Measurements from ENCODE around the gene NPHP1.
"Not testable (repeated sequence)": the region's sequence is repeated elsewhere in the genome, so short reads cannot be mapped to it uniquely, and the experiment has no call there.

The NPHP1 gene

DNA sequence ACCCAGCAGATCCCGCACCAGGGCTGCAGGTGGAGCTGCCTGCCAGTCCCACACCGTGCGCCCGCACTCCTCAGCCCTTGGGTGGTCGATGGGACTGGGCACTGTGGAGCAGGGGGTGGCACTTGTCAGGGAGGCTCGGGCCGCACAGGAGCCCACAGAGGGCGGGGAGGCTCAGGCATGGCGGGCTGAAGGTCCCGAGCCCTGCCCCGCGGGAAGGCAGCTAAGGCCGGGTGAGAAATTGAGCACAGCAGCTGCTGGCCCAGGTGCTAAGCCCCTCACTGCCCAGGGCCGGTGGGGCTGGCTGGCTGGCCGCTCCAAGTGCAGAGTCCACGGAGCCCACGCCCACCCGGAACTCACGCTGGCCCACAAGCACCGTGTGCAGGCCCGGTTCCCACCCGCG, 14.6 kb downstream of the NPHP1 start:
- not testable (repeated sequence) for DNase-seq

DNA sequence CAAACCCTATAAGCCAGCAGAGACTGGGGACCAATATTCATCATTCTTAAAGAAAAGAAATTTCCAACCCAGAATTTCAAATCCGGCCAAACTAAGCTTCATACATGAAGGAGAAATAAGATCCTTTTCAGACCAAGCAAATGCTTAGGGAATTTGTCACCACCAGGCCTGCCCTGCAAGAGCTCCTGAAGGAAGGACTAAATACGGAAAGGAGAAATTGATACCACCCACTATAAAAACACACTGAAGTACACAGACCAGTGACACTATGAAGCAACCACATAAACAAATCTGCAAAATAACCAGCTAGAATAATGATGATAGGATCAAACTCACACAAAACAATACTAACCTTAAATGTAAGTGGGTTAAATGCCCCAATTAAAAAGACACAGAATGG, 22.4 kb downstream of the NPHP1 start:
- no peak for DNase-seq

DNA sequence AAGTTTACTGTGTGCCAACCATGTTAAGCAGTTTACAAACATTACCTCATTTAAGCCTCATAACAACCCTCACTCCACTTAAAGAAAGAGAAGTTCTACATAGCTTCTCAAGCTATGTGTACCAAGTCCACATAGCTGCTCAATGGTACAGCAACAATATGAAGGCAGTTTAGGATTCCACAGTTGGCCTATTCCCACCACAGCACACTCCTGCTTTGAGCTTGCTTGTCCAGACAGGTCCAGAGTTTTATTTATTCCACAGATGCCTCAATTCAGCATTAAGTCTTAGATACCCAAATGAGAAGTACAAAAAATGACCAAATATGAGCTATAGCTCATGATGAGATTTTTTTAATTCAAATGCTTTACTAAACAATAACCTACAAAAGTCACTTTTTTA, 24.8 kb downstream of the NPHP1 start:
- no peak for DNase-seq

DNA sequence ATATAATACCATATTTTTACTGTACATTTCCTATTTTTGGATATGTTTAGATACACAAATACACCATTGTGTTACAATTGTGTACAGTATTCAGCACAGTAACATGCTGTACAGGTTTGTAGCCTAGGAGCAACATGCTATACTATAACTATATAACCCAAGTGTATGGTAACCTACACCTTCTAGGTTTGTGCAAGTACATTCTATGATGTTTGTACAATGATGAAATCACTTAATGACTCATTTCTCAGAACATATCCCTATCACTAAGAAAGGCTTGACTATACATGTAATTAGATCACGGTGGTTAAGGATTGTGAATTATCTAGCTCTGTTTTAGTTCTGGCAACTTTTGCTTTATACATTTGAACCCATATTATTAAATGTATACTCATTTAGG, 31.3 kb downstream of the NPHP1 start:
- no peak for DNase-seq

DNA sequence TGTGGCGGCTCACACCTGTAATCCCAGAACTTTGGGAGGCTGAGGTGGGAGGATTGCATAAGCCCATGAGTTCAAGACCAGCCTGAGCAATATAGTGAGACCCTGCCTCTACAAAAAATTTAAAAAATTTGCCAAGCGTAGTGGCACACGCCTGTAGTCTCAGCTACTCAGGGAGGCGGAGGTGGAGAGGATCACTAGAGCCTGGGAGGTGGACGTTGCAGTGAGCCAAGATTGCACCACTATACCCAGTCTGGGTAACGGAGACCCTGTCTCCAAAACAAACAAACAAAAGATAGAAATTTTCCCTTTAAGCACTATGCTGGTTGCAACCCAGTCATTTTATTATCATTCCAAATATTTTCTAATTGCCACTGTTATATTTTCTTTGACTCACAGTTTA, 32.3 kb downstream of the NPHP1 start:
- DNase-seq = no peak

DNA sequence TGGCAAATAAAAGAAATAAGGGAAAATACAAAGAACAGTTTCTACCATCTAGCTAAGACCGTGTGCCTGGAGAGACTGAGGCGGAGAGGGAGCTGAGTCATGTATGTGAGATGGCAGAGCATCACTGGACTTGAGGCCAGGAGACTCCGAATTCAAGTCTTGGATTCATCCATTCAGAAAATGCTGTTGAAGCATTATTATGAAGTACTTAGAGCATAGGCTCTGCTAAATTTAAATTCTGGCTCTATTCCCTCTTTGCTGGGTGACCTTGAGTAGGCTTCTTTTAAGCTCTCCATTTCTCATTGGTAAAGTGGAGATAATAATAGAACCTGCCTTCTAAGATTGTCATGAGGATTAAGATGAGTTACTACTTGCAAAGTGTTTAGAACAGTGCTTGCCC, 34.7 kb downstream of the NPHP1 start:
- DNase-seq = no peak

DNA sequence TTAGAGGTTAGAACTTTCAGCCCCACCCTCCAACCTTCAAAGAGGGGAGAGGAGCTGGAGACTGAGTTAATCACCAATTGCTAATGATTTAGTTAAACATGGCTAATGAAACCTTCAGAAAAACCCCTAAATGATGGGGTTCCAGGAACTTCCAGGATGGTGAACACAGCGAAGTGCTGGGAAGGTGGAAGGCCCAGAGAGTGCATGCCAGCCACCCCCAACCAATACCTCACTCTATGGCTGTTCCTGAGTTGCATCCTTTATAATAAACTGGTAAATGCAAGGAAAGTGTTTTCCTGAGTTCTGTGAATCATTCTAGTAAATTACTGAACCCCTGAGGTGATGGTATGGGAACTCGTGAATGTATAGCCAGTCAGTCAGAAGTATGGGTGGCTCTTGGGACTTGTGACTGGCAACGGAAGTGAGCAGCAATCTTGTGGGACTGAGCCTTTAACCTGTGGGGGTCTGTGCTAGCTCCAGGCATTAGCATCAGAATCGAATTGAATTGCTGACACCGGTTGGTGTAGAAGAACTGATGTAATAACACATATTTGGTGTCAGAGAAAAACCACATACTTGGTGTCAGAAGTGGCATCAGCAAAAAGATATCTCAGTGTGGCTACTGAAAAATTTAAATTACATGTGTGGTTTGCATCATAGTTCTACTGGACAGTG, 37.4 kb downstream of the NPHP1 start:
- no peak for DNase-seq

DNA sequence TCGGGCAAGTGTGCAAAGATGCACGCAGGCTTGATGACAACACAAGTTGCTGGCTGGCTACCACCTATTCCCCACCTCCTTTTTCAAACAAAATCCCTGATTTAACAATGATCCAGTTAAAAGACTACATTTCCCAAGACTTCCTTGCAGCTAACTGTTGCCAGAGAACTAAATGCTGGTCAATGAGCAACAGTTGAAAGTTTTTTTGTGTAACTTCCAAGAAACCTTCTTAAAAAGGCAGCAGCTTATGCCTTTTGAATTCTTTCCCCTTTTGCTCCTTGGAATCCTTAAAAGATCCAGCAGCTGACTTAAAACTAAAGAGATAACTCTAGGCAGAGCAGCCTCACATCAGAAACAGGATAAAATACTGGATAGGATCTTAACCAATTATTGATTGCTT, 38.5 kb downstream of the NPHP1 start:
- no peak for DNase-seq

DNA sequence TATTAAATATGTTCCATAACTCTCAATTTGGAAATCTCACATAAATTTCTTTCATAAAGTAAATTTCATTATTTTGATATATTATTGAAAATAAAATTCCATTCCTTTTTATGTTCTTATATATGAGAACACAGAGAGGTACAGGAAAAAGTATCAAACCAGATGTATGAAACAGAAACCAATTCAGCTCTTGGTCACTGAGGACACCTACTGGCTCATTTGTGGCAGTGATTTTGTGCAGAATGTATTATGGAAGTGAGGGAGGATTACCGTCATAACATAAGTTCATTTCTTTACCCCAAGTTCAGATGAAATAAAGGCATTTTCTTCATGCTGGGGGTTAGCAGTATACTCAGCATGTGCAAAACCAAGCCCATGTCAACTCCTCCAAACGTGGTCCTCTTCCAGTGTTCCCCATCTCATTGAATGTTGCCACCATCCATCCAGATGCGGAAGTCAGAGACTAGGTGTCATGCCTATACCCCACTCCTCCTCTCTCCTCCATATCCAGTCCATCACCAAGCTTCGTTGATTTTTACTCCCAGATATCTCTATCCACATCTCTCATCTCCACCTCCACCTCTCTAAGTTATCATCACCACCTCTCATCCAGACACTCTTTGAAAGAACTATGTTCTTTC, 47.5 kb downstream of the NPHP1 start:
- DNase-seq = no peak

DNA sequence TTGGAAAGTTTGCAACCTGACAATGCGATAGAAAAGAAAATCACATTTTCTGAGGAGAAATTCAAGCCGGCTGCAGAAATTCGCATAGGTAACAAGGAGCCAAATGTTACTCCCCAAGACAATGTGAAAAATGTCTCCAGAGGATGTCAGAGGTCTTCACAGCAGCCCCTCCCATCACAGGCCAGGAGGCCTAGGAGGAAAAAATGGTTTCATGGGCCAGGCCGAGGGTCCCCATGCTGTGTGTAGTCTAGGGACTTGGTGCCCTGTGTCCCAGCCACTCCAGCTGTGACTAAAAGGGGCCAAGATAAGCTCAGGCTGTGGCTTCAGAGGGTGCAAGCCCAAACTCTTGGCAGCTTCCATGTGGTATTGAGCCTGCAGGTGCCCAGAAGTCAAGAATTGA, 50.0 kb downstream of the NPHP1 start:
- DNase-seq = not testable (repeated sequence)

DNA sequence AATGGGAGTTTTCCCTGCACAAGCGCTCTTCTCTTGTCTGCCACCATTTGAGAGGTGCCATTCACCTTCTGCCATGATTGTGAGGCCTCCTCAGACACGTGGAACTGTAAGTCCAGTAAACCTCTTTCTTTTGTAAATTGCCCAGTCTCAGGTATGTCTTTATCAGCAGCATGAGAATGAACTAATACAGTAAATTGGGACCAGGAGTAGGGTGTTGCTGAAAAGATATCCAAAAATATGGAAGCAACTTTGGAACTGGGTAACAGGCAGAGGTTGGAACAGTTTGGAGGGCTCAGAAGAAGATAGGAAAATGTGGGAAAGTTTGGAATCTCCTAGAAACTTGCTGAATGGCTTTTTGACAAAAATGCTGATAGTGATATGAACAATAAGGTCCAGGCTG, 50.6 kb downstream of the NPHP1 start:
- DNase-seq = not testable (repeated sequence)

DNA sequence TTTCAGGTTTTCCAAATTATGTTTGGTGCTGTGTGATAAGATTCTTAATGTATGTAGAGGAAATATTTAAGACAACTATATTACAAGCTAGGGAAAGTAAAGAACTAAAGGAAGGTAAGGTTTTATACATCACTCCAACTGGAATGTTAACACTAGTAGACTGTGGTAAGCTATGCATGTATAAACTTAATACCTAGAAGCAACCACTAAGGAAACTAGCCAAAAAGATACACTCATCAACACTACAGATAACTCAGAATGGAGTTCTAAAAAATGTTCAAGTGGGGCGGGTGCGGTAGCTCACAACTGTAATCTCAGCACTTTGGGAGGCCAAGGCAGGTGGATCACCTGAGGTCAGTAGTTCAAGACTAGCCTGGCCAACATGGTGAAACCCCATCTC, 51.4 kb downstream of the NPHP1 start:
- no peak for DNase-seq

DNA sequence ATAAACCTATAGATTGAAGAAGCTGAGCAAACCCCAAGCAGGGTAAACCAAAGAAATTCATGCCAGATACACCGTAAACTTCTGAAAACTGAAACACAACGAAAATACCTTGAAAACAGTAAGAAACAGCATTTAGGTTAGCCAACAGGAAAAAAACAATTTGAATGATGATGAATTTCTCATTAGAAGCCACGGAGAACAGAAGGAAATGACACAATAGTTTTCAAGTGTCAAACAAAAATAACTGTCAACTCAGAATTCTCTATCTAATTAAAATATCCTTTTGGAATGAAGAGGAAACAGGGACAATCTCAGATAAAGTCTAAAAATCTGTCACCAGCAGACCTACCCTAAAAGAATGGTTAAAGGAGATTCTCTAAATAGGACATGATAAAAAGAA, 51.9 kb downstream of the NPHP1 start:
- no peak for DNase-seq

DNA sequence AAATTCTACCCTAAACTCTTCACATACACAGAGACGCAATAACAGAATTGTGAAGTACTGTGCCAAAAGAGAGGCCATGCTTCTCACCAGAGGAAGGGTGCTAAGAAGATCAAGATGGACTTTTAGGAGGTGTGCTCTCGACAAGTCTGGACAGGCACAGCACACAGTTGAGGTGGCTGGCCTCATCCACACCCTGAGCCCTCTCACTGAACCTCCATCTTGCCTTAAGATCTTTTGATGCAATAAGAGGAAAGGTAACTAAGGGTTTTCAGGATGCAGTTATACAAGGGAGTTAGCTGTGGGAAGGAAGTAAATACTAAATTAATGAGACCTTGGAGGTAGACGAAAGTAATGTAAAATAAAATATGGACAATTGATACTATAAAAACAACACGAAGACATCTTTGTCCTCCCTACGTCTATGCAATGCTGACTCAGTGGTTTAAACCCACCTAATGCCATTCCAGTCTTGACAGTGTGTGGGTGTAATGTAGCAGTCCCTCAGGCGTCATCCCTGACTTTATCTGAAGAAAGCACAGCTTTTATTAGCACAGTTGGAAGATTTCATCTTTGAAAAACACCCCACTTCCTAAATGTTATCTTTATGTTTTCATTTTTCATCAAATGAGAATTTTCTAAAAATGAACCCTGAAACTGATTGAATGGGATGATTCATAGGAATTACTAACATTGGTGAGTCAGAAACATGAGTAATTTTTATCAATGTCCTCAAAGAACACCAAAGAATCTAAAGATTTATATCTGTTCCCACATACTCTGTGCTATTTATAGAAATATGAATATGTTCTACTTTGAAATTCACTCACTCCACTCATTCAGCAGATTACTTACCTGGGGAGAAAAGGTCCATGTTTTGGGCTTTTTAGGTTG, 55.2 kb downstream of the NPHP1 start:
- no peak for DNase-seq

DNA sequence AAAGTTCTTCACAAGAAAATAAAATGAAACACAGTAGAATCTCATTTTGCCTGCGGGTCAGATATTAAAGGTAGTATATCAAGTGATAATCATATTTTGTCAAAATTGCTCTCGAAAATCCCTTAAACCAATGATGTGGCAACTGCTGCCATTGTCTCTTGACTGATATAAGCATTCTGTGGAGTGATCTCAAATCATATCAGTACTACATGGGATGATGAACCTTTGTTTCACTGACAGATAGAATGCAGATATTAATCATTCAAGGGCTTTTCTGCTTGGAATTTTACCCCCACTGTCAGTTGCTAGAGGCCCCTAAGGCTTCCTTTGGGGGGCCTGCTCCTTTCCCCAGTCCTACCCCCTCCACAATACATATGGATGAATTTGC, 57.9 kb downstream of the NPHP1 start:
- no peak for DNase-seq

DNA sequence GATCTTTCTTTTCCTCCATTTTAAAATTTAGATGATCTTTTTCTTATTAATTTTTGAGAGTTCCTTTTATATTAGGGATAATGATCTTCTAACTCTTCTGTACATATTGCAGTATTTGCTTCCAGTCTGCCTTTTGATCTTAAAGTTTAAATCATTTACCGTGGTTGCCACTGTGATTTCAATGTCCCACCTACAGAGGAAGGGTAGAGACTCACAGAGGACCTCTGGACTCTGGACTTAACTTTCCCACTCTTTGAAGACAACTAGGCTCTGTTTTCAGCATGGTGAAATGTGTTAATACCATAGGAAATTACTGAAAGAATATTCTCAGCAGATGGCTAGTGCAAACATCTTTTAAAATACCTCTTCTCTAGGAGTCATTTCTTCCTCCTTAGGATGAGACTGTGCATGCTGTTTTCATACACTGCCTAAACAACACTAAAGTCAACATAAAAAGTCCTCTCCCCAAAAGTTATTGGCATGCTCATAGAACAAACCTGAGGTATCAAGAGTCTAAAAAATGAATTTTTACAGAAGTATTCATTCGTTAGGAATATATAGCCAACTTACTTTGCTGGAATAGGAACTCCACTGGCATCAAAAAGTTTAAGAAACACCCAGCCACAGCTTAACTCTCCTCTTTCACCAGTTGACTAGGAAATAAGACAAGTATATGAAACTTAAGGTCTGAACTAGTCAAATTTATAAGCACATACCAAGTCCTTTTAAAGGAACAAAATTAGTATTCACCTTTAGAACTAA, 58.4 kb downstream of the NPHP1 start:
- no peak for DNase-seq

DNA sequence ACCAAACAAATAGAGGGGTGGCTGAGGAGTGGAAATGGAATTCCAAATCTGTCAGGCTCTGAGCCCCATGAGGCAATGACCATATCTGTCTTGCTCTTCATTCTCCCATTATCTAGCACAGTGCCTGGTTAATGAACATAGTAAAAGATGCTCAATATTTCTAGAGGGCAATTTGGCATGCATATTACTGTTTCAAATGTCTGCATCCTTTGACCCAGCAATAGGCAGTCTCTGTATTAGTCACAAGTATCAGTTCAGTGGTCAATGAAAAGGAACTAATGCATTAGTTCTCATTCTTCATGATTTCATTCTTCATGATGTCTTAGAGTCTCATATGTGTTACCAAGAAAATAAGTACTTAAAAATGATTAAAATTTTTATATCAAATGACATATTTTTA, 60.8 kb downstream of the NPHP1 start:
- DNase-seq = no peak

DNA sequence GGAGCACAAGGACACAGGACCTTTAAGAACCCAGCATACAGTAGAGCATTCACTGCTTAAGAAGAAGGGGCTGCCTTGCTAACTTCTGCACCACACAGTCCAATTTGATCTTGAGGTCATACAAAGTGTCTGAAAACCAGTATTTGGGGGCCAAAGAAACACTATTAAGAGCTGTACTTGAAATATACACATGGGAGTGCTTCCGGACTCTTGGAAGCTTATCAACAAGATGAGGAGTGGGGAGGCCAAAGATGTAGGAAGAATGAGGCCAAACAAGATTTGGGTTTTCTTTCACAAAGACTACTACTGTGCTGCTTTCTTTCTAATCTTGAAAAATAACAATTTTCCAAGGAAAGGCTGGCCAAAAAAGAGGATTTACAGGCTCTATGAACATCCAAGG, 64.4 kb downstream of the NPHP1 start:
- DNase-seq = no peak

DNA sequence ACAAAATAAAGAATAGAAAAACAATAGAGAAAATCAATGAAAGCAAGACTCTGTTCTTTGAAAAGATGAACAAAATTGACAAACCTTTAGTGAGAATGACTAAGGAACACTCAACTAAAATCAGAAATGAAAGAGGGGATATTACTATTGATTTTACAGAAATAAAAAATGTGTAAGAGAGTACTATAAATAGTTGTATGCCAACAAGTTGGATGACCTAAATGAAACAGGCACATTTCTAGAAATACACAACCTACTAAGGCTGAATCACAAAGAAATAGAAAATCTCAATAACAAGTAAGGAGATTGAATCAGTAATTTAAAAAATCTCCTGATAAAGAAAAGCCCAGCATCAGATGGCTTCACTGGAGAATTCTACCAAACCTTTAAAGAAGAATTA, 70.8 kb downstream of the NPHP1 start:
- DNase-seq = no peak

DNA sequence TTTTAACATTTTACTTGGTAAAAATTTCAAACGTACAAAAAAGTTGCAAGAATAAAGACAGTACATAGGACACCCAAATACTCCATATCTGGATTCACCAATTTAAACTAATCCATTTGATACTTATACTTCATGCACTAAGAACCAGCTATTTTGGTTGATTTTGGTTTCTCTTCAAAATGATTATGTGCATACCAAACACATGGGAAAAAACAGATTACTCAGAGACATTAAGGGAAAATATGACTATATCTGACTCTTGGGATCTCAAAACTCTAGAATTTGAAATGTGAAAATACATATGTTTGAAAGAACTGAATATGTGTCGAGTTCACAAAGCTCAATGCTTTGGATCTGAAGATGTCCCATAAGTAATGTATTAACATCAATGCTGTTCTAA, 73.6 kb downstream of the NPHP1 start:
- no peak for DNase-seq

DNA sequence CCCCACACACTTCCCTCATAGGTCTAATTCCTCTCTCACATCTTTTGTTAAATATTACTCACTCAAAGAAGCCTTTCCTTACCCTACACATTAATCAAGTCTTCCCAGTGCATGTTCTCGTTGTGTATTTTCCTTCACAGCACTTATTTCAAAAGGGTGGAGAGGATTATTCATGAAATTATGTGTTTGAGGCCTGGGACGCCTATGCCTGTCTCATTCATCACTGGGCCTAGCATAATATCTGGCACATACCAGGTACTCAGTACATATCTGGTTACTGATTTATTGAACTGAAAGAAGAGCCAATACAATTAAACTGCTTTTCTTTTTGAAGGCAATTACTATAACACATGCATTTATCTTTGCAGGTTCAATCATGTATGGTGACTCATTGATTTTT, 74.1 kb downstream of the NPHP1 start:
- no peak for DNase-seq

DNA sequence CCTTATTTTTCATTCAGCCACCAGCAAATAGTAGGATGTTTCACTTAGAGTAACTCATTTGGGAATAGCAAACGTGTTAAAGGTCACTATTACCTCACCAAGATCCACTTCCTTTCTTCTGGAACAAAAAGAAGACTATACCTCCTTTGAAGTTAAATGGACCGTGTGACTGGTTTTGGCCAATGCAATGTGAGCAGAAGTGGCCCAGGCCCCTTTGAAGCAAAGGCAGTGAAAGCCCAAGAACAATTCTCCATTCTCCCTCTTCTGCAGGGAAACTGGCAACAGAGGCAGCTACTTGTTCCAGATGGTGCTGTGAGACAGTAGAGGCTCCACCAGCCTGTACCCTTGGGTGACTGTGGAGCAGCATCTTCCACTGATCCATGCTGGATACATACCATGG, 77.9 kb downstream of the NPHP1 start:
- no peak for DNase-seq

DNA sequence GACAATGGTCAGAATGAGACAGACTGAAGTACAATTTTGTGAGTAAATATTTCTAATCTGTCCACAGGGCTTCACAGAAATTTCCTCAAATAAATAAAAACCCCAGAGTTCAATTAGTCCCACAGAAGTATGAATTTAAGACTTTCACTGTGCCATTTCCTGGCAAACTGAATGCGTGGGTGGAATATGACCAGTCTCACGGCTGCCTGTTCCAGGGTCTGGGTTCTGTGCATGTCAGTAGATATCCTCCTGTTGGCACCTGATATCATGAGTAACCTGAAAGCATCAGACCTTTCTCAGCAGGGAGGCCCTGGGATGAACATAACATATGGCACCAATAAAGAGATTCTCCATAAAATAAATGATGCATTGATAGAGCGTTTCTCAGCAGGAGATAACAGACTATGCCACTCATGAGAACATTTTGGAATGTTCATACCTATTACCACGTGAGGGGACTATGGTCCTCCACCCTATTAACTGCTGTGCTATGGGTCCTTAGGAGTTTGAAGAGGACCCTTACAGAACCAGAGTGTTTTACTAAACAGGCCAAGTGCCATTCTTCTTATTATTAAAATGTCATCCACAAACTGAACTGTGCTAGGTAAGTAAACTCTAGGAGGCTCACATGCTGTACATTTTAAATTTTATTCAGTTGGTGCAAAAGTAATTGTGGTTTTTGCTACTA, 78.6 kb downstream of the NPHP1 start:
- DNase-seq = no peak

Data from activated CD8-positive, alpha-beta memory T cell treated with anti-CD3 and anti-CD28 coated beads, Interleukin-2, amount 50 U/mL, for 4 hours (primary cell).